NCI-H1694 treated with DMSO at 0.1 percent for 48 hours (cell line): ENCODE measurements around the gene CLEC10A.
"Not testable (repeated sequence)": the region's sequence is repeated elsewhere in the genome, so short reads cannot be mapped to it uniquely, and the experiment has no call there.

ENCODE experiments used
- DNase-seq: peaks from one replicate; lab custom pipeline; 2025; lab: John Stamatoyannopoulos, UW

The CLEC10A gene, protein sequence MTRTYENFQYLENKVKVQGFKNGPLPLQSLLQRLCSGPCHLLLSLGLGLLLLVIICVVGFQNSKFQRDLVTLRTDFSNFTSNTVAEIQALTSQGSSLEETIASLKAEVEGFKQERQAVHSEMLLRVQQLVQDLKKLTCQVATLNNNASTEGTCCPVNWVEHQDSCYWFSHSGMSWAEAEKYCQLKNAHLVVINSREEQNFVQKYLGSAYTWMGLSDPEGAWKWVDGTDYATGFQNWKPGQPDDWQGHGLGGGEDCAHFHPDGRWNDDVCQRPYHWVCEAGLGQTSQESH

DNA sequence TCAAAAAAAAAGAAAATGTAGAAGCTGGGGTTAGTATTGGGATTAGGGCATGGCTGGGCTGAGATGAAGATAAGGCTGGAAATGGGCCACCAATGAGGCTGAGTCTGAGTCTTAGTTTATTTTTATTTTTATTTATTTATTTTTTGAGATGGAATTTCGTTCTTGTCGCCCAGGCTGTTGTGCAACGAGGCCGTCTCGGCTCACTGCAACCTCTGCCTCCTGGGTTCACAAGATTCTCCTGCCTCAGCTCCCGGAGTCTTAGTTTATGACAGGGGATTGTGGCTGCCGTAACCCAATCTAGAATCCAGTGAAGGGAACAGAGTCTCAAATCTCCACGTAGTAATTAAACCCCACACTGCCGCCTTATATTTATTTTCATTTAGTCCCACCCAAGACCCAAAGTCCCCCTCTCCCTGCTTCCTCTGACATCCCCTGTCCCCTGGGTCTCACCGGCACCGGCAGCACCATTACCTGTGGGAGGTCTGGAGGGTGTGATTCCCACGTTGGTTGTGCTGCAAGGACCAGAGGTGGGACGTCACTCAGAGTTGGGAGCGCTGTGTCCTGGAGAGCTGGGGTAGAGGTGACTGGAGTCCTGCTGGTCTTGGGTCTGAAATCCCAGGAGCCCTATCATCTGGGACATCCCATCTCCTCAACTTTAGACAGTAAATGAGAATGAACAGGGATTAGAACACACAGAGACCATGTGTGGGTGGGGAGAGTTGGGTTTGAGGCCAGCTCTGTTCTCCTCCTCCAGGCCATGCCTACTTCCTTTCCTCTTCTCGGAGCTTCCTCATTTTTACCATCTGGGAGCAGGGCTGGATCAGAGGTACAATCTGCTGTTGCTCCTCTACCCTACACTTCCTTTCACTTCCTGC lies at the start of gene CLEC10A:
Gene CLEC10A, minus strand, starts transcription at position 671 of the 875 bp plus-strand sequence. CDS start 1,439 bp downstream, outside the sequence.
- DNase-seq: no peak

DNA sequence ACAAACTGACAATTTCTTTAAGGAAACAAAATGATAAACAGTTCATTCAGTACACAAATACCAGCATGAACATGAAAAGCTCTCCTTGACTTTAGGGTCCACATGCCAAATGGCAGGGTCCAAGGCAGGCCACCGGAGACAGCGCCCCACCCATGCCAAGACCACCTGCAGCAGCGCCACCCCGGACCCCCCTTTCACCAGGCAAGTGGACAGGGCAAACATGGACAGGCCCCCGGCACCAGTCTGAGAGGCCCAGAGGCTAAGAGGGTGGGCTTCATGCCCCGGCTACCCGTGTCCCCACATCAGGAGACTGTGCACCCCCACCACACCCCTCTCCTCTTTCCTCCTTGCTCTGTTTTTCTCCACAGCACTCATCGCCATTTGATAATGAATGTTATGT lies 49.3 kb upstream of the CLEC10A start:
- DNase-seq: no peak

DNA sequence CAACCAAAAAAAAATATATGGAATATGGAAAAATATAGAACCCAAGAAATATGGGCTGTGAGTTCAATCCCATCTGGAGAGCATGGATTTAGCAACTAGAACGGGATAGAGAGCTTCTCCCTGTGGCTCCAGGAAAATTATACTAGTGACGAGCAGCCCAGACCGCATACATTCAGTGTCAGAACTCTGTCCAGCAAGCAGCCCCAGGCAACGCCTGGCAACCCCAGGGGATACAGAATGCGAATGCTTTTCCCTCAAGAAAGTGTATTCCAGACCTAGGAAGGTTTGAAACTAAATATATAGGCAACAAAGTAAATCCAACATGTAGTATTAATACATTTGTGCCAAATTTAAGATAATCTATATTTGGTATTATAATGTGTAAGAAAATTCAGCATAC lies 48.1 kb upstream of the CLEC10A start:
- no peak for DNase-seq

DNA sequence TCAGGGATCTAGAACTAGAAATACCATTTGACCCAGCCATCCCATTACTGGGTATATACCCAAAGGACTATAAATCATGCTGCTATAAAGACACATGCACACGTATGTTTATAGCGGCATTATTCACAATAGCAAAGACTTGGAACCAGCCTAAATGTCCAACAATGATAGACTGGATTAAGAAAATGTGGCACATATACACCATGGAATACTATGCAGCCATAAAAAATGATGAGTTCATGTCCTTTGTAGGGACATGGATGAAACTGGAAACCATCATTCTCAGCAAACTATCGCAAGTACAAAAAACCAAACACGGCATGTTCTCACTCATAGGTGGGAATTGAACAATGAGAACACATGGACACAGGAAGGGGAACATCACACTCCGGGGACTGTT lies 47.5 kb upstream of the CLEC10A start:
- not testable (repeated sequence) for DNase-seq

DNA sequence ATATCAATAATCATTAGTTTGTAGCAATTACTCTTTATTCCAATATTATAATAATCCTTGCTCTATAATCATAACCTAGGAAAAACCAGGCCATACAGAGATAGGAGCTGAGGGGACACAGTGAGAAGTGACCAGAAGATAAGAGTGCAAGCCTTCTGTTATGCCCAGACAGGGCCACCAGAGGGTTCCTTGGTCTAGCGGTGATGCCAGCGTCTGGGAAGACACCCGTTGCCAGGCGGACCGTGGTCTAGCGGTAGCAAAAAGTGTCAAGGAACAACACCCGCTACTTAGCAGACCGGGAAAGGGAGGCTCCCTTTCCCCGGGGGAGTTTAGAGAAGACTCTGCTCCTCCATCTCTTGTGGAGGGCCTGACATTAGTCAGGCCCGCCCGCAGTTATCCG lies 46.3 kb upstream of the CLEC10A start:
- not testable (repeated sequence) for DNase-seq

DNA sequence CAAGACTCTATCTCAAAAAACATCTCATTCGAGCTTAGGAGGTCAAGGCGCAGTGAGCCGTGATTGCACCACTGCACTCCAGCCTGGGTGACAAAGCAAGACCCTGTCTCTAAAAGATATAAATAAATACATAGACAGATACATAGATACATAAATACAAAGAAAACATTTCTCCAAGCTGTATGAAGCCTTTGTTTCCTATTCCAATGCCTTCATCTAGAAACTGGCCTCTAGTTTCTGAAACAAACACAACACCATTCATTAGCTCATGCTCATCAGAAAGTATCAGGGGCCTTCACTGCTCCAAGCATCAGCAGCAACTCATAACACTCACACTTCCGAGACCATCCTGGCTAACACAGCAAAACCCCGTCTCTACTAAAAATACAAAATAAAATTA lies 44.9 kb upstream of the CLEC10A start:
- no peak for DNase-seq

DNA sequence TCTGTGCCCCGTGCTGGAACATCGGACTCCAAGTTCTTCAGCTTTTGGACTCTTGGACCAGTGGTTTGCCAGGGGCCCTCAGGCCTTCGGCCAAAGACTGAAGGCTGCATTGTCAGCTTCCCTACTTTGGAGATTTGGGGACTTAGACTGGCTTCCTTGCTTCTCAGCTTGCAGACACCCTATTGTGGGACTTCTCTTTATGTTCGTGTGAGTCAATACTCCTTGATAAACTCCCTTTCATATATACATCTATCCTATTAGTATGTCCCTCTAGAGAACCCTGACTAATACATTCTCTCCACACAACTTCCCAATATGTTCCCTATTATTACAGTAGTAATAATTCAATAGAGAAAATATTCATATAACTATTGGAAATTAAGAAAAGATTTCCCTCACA lies 43.8 kb upstream of the CLEC10A start:
- DNase-seq: no peak

DNA sequence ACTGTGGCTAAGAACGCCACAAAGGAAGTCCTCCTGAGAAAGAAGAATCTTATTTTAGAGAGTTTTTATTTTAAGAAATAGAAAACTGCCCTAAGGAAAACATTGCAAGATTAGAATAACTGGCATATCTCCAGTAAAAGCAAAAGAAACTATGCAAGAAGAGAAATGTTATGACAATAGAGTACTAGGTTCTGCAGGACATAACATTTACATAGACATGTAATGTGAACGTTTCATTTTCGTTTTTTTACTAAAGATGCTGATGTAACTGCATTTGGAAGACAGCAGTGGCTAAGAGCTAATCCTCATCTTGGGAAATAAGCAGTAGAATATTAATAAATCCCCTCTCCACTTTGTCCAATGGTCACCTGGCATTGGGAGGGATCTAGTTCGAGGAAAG lies 42.3 kb upstream of the CLEC10A start:
- no peak for DNase-seq

DNA sequence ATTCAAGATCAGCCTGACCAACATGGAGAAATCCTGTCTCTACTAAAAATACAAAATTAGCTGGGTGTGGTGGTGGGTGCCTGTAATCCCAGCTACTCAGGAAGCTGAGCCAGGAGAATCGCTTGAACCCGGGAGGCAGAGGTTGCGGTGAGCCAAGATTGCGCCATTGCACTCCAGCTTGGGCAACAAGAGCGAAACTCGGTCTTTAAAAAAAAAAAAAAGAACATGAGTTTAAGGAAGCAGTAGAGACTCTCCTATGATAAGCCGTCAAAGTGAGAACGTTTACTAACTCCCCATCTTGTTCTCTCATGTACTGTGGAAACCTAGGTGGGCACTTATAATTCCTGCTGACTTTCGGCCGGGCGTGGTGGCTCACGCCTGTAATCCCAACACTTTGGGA lies 40.6 kb upstream of the CLEC10A start:
- DNase-seq: not testable (repeated sequence)

DNA sequence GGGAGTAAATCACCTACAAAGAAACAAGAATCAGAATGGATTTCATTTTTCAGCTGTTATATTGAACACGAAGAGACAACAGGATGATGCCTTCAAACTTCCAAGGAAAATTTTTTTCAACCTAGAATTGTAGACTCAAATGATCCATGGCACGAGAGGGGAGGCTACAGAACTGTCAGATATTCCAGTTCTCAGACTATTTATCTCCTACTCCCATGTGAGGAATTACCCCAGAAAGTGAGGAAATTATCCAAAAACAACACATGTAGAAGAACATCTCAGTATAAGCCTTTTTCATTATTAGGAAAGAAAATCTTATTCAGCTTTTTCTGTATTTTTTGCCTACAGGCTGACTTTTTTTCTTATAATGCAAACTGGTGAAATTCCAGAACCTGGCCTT lies 40.1 kb upstream of the CLEC10A start:
- no peak for DNase-seq

DNA sequence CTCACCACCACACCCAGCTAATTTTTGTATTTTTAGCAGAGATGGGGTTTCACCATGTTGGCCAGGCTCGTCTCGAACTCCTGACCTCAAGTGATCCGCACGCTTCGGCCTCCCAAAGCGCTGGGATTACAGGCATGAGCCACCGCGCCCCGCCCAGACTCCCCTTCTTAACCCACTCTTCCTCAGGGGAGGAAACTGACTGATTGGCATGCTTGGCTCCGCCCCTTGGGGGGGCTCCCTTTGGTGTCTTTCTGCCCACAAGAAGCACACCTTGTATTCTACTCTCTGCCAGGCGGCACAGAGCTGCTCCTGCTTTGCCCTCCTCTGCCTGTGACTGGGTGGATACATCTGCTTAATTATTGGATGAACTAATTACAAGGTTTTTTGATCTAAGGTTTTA lies 39.3 kb upstream of the CLEC10A start:
- no peak for DNase-seq

DNA sequence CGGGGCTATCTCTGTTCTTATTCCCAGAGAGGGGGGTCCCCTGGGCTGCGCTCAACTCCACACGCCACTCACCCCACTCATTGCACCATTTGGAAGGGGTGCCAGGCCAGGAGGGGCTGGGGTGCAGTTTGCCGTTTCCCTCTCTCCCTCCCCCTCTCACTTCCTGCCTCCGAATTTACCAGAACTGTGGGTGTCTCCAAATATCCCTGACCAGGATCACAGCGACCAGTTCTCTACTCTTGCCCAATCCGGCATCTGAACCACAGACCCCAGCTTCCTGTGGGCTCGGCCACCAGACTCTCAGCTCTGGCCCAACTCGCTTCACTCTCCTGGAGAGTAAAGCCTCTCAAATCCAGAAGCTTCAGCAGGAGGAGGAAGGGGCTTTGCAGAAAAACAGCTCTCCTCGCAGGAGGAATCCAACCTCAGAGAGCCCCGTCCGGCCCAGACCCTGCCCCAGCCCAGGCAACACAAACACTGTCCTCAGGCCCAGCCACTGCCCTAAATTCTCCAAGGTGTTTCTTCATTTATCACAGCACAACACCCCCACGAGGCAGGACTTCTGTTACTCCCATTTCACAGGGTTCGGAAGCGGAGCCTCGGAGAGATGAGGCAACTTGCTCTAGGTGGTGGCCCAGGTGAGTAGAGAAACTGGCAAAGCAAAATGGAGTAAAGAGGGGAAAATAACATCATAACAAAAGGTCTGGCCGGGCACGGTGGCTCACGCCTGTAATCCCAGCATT lies 35.0 kb upstream of the CLEC10A start:
- no peak for DNase-seq

DNA sequence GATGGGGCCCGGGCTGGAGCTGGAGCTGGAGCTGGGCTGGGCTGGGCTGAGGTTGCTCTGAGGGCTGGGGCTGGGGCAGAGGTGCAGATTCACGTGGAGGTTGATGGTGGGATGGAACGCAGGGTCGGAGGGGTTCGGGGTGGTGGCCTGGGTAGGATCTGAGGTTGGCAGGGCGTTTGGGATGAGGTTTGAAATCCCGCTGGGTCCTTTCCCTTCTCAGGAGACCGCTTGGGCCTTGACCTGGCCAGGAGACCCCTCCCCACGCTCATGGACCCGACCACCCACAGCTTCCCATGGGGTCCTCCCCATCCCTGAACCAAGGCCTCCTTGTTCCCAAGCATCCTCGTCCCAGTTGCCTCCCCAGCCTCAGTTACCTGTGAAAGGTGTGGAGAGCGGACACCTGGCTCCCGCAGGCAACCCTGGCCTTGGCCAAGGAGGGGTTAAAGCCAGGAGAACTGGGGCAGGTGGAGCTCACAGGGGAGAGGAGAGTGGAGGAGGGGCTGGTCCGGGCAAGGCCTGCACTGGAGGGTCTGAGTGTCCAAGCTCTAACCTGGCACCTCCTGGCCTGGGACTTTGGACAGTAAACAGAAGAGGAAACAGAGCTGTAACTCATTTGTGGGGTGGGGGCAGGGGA lies 34.3 kb upstream of the CLEC10A start, which contains the start of gene ASGR2:
Gene ASGR2, minus strand, starts transcription at position 582 of the 634 bp plus-strand sequence. CDS start 582 bp downstream, outside the sequence.
- DNase-seq: no peak

DNA sequence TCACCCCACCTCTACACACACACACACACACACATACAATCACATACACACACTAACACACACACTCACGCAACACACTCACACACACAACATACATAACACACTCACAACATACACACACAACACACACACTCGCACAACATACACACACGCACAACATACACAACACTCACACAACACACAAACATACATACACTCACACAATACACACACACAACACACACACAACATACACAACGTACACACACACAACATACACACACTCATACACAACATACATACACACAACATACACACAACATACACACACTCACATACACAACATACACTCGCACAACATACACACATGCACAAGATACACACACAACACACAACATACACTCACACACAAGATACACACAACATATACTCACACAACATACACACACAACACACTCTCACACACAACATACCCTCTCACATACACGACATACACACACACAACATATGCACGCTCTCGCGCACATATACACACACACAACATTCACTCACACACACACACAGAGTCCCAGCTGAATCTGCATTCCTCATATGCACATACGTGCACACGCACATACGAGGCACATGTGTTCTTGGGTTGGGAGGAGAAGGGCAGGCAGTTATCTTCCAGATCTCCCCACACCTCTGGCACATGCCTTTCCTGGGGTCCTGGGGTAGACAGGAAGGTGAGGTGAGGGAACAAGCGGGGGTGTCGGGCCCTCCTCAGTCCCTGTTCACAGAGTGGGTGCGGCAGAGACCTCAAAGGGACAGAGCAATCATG lies 33.4 kb upstream of the CLEC10A start:
- DNase-seq: no peak

DNA sequence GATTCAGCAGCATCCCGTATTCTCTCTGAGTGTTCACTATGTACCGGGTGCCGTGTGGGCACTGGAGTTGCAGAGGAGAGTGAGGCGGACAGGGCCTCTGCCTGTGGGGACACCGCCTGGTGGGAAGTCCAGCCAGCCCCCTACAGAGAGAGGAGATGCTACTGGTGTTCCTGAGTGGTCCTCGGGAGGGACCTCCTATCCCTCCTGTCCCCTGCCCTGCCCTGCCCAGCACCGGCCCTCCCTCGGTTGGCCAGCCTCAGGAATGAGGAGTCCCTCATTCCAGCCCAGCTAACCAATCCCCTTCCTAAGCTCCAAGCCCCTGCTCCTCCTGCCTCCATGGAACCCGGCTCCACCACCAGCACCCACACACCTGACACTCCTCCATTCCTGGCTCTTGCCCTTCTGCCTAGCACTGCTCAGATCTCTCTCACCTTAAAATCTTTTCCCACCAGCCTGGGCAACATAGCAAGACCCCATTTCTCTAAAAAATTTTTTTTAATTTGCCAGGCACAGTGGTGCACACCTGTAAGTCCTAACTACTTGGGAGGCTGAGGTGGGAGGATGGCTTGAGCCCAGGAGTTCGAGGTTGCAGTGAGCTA lies 32.6 kb upstream of the CLEC10A start:
- DNase-seq: no peak

DNA sequence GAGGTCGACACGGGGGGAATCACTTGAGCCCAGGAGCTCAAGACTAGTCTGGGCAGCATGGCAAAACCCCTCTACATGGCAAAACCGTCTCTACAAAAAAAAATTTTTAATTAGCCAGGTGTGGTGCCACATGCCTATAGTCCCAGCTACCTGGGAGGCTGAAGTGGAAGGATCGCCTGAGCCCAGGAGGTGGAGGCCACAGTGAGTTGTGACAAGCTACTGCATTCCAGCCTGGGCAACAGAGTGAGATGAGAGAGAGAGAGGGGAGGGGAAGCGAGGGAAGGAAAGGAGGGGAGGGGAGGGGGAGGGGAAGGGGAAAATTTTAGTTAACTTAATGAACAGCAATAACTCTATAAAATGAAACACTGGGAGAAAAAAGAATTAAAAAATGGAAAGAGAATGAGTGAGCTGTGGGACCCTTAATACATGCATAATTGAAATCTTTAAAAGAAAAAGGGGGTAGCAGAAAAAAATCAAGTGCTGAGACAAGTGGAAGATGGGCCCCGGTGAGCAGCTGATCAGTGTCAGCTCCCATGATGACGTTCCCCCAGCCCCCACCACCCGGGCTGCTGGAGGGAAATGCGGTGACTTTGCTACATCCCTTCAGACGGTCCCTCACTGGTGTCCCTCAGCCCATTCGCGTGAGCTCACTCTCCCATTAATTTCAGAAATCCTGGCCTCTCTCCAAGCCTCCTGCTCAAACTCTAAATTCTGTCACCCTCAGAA lies 31.9 kb upstream of the CLEC10A start:
- no peak for DNase-seq

DNA sequence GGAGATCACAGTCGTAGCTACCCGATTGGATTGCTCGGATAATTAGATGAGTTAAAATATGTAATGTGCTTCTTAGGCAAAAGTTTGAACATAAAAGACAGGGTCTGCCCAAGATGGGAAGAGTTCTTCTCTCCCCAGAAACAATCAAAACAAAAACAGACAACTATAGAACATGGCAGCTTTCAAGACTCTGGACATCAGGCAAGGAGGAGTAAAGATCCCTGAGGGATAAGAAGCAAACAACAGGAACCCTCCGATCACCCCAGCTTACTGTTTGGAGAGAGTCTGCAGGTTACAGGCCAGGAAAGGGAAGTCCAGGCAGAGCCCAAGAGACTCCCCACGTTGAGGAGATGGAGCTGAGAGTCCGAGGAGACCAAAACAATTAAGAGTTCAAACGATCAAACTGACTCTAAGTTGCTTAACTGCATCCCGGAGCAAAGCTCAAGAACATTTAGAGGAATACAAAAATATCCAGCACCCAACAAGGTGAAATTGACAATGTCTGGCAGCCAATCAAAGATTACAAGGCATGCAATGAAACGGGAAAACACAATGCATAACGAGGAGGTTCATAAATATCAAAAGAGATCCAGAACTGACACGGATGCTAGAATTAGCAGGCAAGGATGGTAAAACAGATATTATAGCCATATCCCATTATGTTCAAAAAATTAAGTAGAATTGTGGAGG lies 30.7 kb upstream of the CLEC10A start:
- DNase-seq: no peak

DNA sequence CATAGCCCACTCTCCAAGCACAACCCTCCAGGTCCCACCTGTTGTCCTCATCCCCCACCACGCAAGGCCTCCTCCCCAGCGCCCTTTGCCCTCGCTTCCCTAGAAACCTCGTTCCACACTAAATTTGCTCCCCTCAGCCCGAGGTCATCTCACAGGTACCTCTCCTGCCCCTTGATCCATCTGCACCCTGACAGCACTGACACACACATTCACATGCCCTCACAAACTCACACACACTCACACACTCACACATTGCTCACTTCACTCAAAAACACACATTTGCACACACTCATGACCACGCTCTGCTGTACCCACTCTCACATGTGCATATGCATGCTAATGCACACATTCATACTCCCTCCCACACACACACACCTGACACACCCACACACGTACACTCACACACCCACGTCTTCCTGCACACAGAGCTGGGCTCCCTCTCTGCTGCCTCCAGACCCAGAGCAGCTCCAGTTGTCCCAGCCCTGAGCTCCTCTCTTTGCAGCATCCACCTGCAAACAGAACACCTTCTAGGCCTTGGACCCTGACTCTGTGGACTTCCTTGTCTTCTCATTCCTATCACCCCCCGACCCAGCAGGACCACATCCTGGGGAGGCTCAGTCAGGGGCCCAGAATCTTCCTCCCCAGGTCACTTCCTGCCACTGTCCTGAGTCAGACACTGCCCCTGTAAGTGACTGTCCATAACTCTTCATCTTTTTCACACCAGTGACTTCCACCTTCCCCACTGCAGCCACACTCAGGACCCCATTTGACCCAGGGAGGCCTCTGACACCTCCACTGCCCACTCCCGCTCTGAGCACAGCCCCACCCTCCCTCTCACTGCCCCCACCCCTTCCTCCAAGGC lies 29.6 kb upstream of the CLEC10A start:
- no peak for DNase-seq

DNA sequence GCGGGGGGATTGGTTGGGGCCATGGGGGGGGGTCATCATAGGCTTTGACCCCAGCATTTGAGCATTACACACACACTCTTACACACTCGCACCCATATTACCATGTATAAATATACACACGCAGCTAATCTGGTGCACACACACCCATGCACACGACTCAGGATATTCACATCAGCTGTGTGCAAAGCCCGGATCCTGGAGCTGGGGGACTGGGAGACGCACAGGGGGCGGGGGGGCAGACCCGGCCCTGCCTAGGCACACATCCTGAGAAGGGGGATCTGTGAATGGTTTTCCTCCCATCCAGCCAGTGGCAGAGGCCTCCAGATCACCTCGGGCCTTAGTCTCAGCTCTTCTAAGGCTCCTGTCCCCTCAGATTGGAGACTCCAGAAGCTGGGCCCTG lies 28.9 kb upstream of the CLEC10A start:
- no peak for DNase-seq
